HG03103 (cell line): ENCODE results near the gene TP53TG3D.
"Not testable (repeated sequence)": the region's sequence is repeated elsewhere in the genome, so short reads cannot be mapped to it uniquely, and the experiment has no call there.

Source experiments
- ATAC-seq: cut with Tn5 transposase; IDR thresholded peaks from one replicate; pipeline ENCODE4 v1.9.1; 2021; ENCODE audit warnings: low read depth; ENCODE audit not compliant: unreplicated experiment

The TP53TG3D gene

GRCh38 chr16:32252986-32253385 lies at the start of gene TP53TG3D:
TSS of gene TP53TG3D (plus strand) at chr16:32253286. CDS start at chr16:32253354, 68 bp downstream.
- ATAC-seq = not testable (repeated sequence)

GRCh38 chr16:32253507-32253906 lies 421 bp downstream of the TP53TG3D start:
- not testable (repeated sequence) for ATAC-seq

GRCh38 chr16:32261526-32261925 lies 8.4 kb downstream of the TP53TG3D start:
- not testable (repeated sequence) for ATAC-seq

GRCh38 chr16:32263552-32263951 lies 10.5 kb downstream of the TP53TG3D start:
- ATAC-seq = not testable (repeated sequence)

GRCh38 chr16:32281910-32282309 lies 28.8 kb downstream of the TP53TG3D start:
- not testable (repeated sequence) for ATAC-seq

- not testable (repeated sequence) for ATAC-seq
Observed at GRCh38 chr16:32283024-32283423, 29.9 kb downstream of the TP53TG3D start.

- ATAC-seq = not testable (repeated sequence)
Observed at GRCh38 chr16:32283917-32284495, 30.9 kb downstream of the TP53TG3D start.

- ATAC-seq = not testable (repeated sequence)
Observed at GRCh38 chr16:32284800-32285796, 32.0 kb downstream of the TP53TG3D start.

GRCh38 chr16:32286193-32286592 lies 33.1 kb downstream of the TP53TG3D start:
- not testable (repeated sequence) for ATAC-seq

- not testable (repeated sequence) for ATAC-seq
Observed at GRCh38 chr16:32287743-32288142, 34.7 kb downstream of the TP53TG3D start.

GRCh38 chr16:32289197-32289596 lies 36.1 kb downstream of the TP53TG3D start:
- not testable (repeated sequence) for ATAC-seq

- ATAC-seq = not testable (repeated sequence)
Observed at GRCh38 chr16:32302776-32303175, 49.7 kb downstream of the TP53TG3D start.
